Liver (tissue), 9 donors: ENCODE results near the gene ABCC1. TPM values are rescaled to one million over a fixed set of nuclear protein-coding genes. Genes with fewer than 3 reads are reported as not detected.

ENCODE experiments used
- DNase-seq: peaks from one replicate; pipeline ENCODE4 v3.0.0-alpha.2; 2017; ENCODE audit warnings: low spot score
- H3K27ac ChIP-seq, 2 donors: one replicate each; pipeline ENCODE4 v1.7.0; 2013; ENCODE audit warnings: inconsistent platforms in 2 of 2, low read length in 2 of 2, control low read depth in 1 of 2, low read depth in 1 of 2, mild to moderate bottlenecking in 1 of 2
- H3K27me3 ChIP-seq, 4 donors: one replicate each; pipeline versions ENCODE4 v1.6.1 to v1.7.0; 2013; ENCODE audit warnings: low read length in 3 of 4, inconsistent platforms in 1 of 4, mild to moderate bottlenecking in 1 of 4, moderate library complexity in 1 of 4; ENCODE audit not compliant: control insufficient read depth in 4 of 4, insufficient read depth in 4 of 4
- H3K36me3 ChIP-seq, 4 donors: one replicate each; pipeline versions ENCODE4 v1.6.1 to v1.7.0; 2013; ENCODE audit warnings: low read length in 3 of 4, mild to moderate bottlenecking in 3 of 4, low read depth in 1 of 4, moderate library complexity in 1 of 4; ENCODE audit not compliant: control insufficient read depth in 4 of 4, insufficient read depth in 3 of 4
- H3K4me1 ChIP-seq, 4 donors: one replicate each; pipeline versions ENCODE4 v1.6.1 to v1.7.0; 2013; ENCODE audit warnings: low read length in 3 of 4, mild to moderate bottlenecking in 3 of 4, moderate library complexity in 1 of 4; ENCODE audit not compliant: control insufficient read depth in 4 of 4, insufficient read depth in 4 of 4
- H3K4me3 ChIP-seq, 3 donors: one replicate each; pipeline versions ENCODE4 v1.6.1 to v1.7.0; 2013; ENCODE audit warnings: low read length in 3 of 3, control low read depth in 1 of 3, low read depth in 1 of 3, mild to moderate bottlenecking in 1 of 3
- H3K9ac ChIP-seq, 2 donors: one replicate each; pipeline ENCODE4 v1.7.0; 2013; ENCODE audit warnings: low read length in 2 of 2, mild to moderate bottlenecking in 2 of 2, moderate library complexity in 2 of 2, control low read depth in 1 of 2, low read depth in 1 of 2
- H3K9me3 ChIP-seq, 4 donors: one replicate each; pipeline versions ENCODE4 v1.6.1 to v1.7.0; 2013; ENCODE audit warnings: low read length in 3 of 4; ENCODE audit not compliant: control insufficient read depth in 4 of 4
- ATF3 ChIP-seq: IDR thresholded peaks from 2 replicates; pipeline ENCODE4 v1.6.1; 2016; ENCODE audit warnings: antibody characterized with exemption
- EGR1 ChIP-seq, 2 donors: IDR thresholded peaks; 2 replicates each; pipeline ENCODE4 v1.6.1; 2016 to 2018; ENCODE audit warnings: antibody characterized with exemption in 2 of 2, low read depth in 2 of 2
- FOXA1 ChIP-seq: IDR thresholded peaks from 2 replicates; pipeline ENCODE4 v1.6.1; 2016; ENCODE audit warnings: antibody characterized with exemption
- HNF4A ChIP-seq, 2 donors: conservative IDR thresholded peaks; 2 replicates each; pipeline ENCODE4 v1.6.1; 2016; ENCODE audit warnings: antibody characterized with exemption in 2 of 2, mild to moderate bottlenecking in 2 of 2
- MAX ChIP-seq: IDR thresholded peaks from 2 replicates; pipeline ENCODE4 v1.6.1; 2016; ENCODE audit warnings: antibody characterized with exemption
- NR2F2 ChIP-seq: IDR thresholded peaks from 2 replicates; pipeline ENCODE4 v1.6.1; 2016; ENCODE audit warnings: antibody characterized with exemption
- RAD21 ChIP-seq, 2 donors: IDR thresholded peaks; 2 replicates each; pipeline ENCODE4 v1.6.1; 2016; ENCODE audit warnings: antibody characterized with exemption in 2 of 2, mild to moderate bottlenecking in 2 of 2
- REST ChIP-seq: IDR thresholded peaks from 2 replicates; pipeline ENCODE4 v1.6.1; 2016; ENCODE audit warnings: antibody characterized with exemption, mild to moderate bottlenecking
- RXRA ChIP-seq, 2 donors: IDR thresholded peaks; 2 replicates each; pipeline ENCODE4 v1.6.1; 2017 to 2018; ENCODE audit warnings: antibody characterized with exemption in 2 of 2, mild to moderate bottlenecking in 1 of 2
- SP1 ChIP-seq: IDR thresholded peaks from 2 replicates; pipeline ENCODE4 v1.6.1; 2018; ENCODE audit warnings: antibody characterized with exemption, mild to moderate bottlenecking
- YY1 ChIP-seq: IDR thresholded peaks from 2 replicates; pipeline ENCODE4 v1.6.1; 2016; ENCODE audit warnings: antibody characterized with exemption, mild to moderate bottlenecking
- WGBS: extraction: QIAGEN DNeasy Blood & Tissue Kit; methylation state at CpG from one replicate; pipeline ENCODE4 v1.1.7; 2013; 5-methylcytosine and 5-hydroxymethylcytosine counted together
- polyA plus RNA-seq, 2 donors: library from polyadenylated mRNA; stranded (reverse) in 1 of 2; unstranded in 1 of 2; fragments of 200-250 nt in 1 of 2; fragments of >200 nt in 1 of 2; fragmentation: Nextera tagmentation in 1 of 2; extraction: Ambion mirVana in 1 of 2; gene quantifications; one replicate each; pipeline versions ENCODE4 v1.2.1 to v1.2.3, GENCODE V29; 2013 to 2015
- total RNA-seq, 2 donors: library from RNA; depleted of rRNA; stranded (reverse); fragments of >200 nt; gene quantifications; one replicate each; pipeline ENCODE4 v1.2.3, GENCODE V29; 2014
- donor health status: healthy.
- donor health status: healthy.
- donor health status: healthy.
- donor health status: healthy.
- donor health status: healthy.

Gene ABCC1
- total and polyA plus RNA-seq, 4 donors, result 0.85 to 7.7 (median 4.2) TPM

- Histone ChIP-seq H3K36me3 (peaks cover 12 to 85% (median 67%) of the 10 kb centered on the region in 4 donors), H3K4me3 (no peak overlapping the region), H3K4me1 (no peaks in the 10 kb centered on the region), H3K27ac (no peak overlapping the region), H3K27me3 (no peaks in the 10 kb centered on the region), H3K9ac (no peak overlapping the region), H3K9me3 (no peaks in the 10 kb centered on the region)
- TF ChIP-seq NR2F2 (no peak), REST (no peak), EGR1 (IDR thresholded peaks at IDR 0.05; ENCODE audit: low read depth in 2 of 2) (no peak)
- DNase-seq, result no peak
- 40% methylated on average over 2 of the region's 2 CpGs for WGBS
Measured at GRCh38 chr16:16166949-16167348, 217.5 kb downstream of the ABCC1 start.

GRCh38 chr16:16167927-16168326, 218.5 kb downstream of the ABCC1 start:
- 87% methylated on average over 11 of the region's 11 CpGs for WGBS

GRCh38 chr16:16168431-16168830, 219.0 kb downstream of the ABCC1 start:
- no peak overlapping the region for H3K4me3 ChIP-seq
- WGBS, result 92% methylated on average over 14 of the region's 14 CpGs
- no peak overlapping the region for H3K9ac ChIP-seq
- DNase-seq, result no peak
- no peak overlapping the region for H3K27ac ChIP-seq
- H3K4me1 ChIP-seq, result no peaks in the 10 kb centered on the region
- H3K27me3 ChIP-seq, result no peaks in the 10 kb centered on the region
- H3K9me3 ChIP-seq, result no peaks in the 10 kb centered on the region
- peaks cover 12 to 79% (median 60%) of the 10 kb centered on the region in 4 donors for H3K36me3 ChIP-seq
- TF ChIP-seq YY1 (no peak), SP1 (no peak)

More at GRCh38 chr16:16167927-16168326, 218.5 kb downstream of the ABCC1 start:
- TF ChIP-seq EGR1 (IDR thresholded peaks at IDR 0.05; ENCODE audit: low read depth in 2 of 2) (no peak), RXRA (IDR thresholded peaks at IDR 0.05) (no peak), YY1 (no peak), HNF4A (conservative IDR thresholded peaks at IDR 0.05) (no peak), MAX (no peak), RAD21 (IDR thresholded peaks at IDR 0.05) (no peak), ATF3 (no peak), FOXA1 (no peak)
- Histone ChIP-seq H3K27ac (no peak overlapping the region), H3K27me3 (no peaks in the 10 kb centered on the region), H3K9me3 (no peaks in the 10 kb centered on the region), H3K36me3 (peaks cover 12 to 79% (median 60%) of the 10 kb centered on the region in 4 donors), H3K4me1 (no peaks in the 10 kb centered on the region), H3K9ac (no peak overlapping the region), H3K4me3 (no peak overlapping the region)
- DNase-seq, result no peak
